H1 (cell line): ENCODE data around the gene PKM. TPM values are rescaled to one million over a fixed set of nuclear protein-coding genes. Genes with fewer than 3 reads are reported as not detected.

ENCODE experiments used
- CTCF ChIA-PET: fragments of 300-600 bp; sonication (Branson Sonifier 250); formaldehyde crosslinking; loops from one replicate; lab custom pipeline; 2021; ENCODE audit not compliant: partially characterized antibody; lab: Charles Lee
- POLR2A ChIA-PET: fragments of 300-600 bp; sonication (Branson Sonifier 250); formaldehyde crosslinking; loops from one replicate; lab custom pipeline; 2021; ENCODE audit warnings: inconsistent platforms; ENCODE audit not compliant: partially characterized antibody; lab: Charles Lee
- DNase-seq, 2 experiments: peaks; one replicate each; pipeline versions ENCODE4 v3.0.0 to v3.0.0-alpha.2; 2010 to 2022; ENCODE audit warnings: low spot score in 2 of 2, low read depth in 1 of 2, mixed read lengths in 1 of 2
- FAIRE-seq: peaks from 2 replicates; lab custom pipeline; 2011; peaks lifted over from hg19 to GRCh38; lab: Jason Lieb, UNC
- H2AFZ ChIP-seq: 2 replicates; pipeline ENCODE4 v1.8.1; 2012; ENCODE audit warnings: low read length, inconsistent platforms
- H2AK5ac ChIP-seq: 2 replicates; pipeline ENCODE4 v1.6.1; 2013; ENCODE audit warnings: low read depth, low read length
- H2BK120ac ChIP-seq: replicated peaks from 2 replicates; pipeline ENCODE3; 2013; ENCODE audit warnings: low read depth, low read length, inconsistent platforms
- H2BK12ac ChIP-seq: 2 replicates; pipeline ENCODE4 v1.6.1; 2013; ENCODE audit warnings: low read depth, low read length
- H2BK15ac ChIP-seq: 2 replicates; pipeline ENCODE4 v1.6.1; 2013; ENCODE audit warnings: low read length
- H2BK20ac ChIP-seq: 2 replicates; pipeline ENCODE4 v1.6.1; 2013; ENCODE audit warnings: low read length
- H2BK5ac ChIP-seq: 2 replicates; pipeline ENCODE4 v1.6.1; 2013; ENCODE audit warnings: low read depth, low read length
- H3K14ac ChIP-seq: 2 replicates; pipeline ENCODE4 v1.6.1; 2013; ENCODE audit warnings: inconsistent platforms; ENCODE audit not compliant: insufficient read length
- H3K18ac ChIP-seq: 2 replicates; pipeline ENCODE4 v1.6.1; 2013; ENCODE audit warnings: low read length; ENCODE audit errors: extremely low read depth
- H3K23ac ChIP-seq: 2 replicates; pipeline ENCODE4 v1.6.1; 2013; ENCODE audit warnings: inconsistent platforms; ENCODE audit not compliant: insufficient read length
- H3K23me2 ChIP-seq: 2 replicates; pipeline ENCODE4 v1.6.1; 2013; ENCODE audit warnings: low read depth, low read length
- H3K27ac ChIP-seq: 2 replicates; pipeline ENCODE4 v1.6.1; 2011; ENCODE audit warnings: low read depth, low read length, inconsistent platforms
- H3K27me3 ChIP-seq, 4 experiments: replicated peaks in 1 of 4; 1 replicate in 1 of 4; 2 replicates in 3 of 4; pipeline versions ENCODE4 v1.6.1 to v1.8.1; 2011 to 2013; ENCODE audit warnings: low read length in 3 of 4, mild to moderate bottlenecking in 3 of 4, inconsistent platforms in 2 of 4, mixed read lengths in 2 of 4, moderate library complexity in 1 of 4; ENCODE audit not compliant: control insufficient read depth in 3 of 4, insufficient read depth in 3 of 4; ENCODE audit errors: extremely low read depth in 1 of 4
- H3K36me3 ChIP-seq, 4 experiments: 2 replicates each; pipeline versions ENCODE4 v1.6.1 to v1.8.1; 2011 to 2013; ENCODE audit warnings: mild to moderate bottlenecking in 4 of 4, low read length in 3 of 4, moderate library complexity in 2 of 4, control low read depth in 1 of 4, inconsistent platforms in 1 of 4; ENCODE audit not compliant: insufficient read depth in 4 of 4, control insufficient read depth in 2 of 4
- H3K4ac ChIP-seq: replicated peaks from 2 replicates; pipeline ENCODE3; 2013; ENCODE audit warnings: low read length, low read depth, mixed read lengths, inconsistent platforms; ENCODE audit not compliant: insufficient read length
- H3K4me1 ChIP-seq, 4 experiments: replicated peaks in 1 of 4; 1 replicate in 1 of 4; 2 replicates in 3 of 4; pipeline versions ENCODE4 v1.6.1 to v1.8.1; 2011 to 2013; ENCODE audit warnings: low read length in 3 of 4, inconsistent platforms in 2 of 4, mixed read lengths in 1 of 4; ENCODE audit not compliant: insufficient read depth in 4 of 4, control insufficient read depth in 3 of 4
- H3K4me2 ChIP-seq, 2 experiments: 2 replicates each; pipeline versions ENCODE4 v1.6.1 to v1.8.1; 2011 to 2013; ENCODE audit warnings: low read depth in 2 of 2, low read length in 2 of 2, control low read depth in 1 of 2, inconsistent platforms in 1 of 2, mild to moderate bottlenecking in 1 of 2; ENCODE audit not compliant: insufficient read depth in 1 of 2
- H3K4me3 ChIP-seq, 4 experiments: fragments of 200-600, 300-600 bp in 1 of 4; sonication (generic), shearing (Covaris generic), sonication (Bioruptor Twin) in 1 of 4; 2 replicates each; pipeline versions ENCODE4 v1.5.1 to v1.8.1; 2011 to 2016; ENCODE audit warnings: low read length in 4 of 4, low read depth in 3 of 4, control low read depth in 2 of 4, inconsistent platforms in 2 of 4, mild to moderate bottlenecking in 2 of 4, mixed read lengths in 1 of 4, moderate library complexity in 1 of 4; ENCODE audit not compliant: insufficient read depth in 2 of 4; ENCODE audit errors: extremely low read depth in 1 of 4
- H3K56ac ChIP-seq: replicated peaks from 2 replicates; pipeline ENCODE3; 2013; ENCODE audit warnings: low read depth, mild to moderate bottlenecking, mixed read lengths, low read length, inconsistent platforms; ENCODE audit not compliant: insufficient read length
- H3K79me1 ChIP-seq: 2 replicates; pipeline ENCODE4 v1.6.1; 2013; ENCODE audit warnings: low read depth, low read length, control low read depth
- H3K79me2 ChIP-seq, 2 experiments: 2 replicates each; pipeline versions ENCODE4 v1.6.1 to v1.8.1; 2012 to 2013; ENCODE audit warnings: low read length in 2 of 2, mild to moderate bottlenecking in 2 of 2, inconsistent platforms in 1 of 2; ENCODE audit not compliant: insufficient read depth in 2 of 2, control insufficient read depth in 1 of 2
- H3K9ac ChIP-seq, 4 experiments: replicated peaks in 1 of 4; 1 replicate in 1 of 4; 2 replicates in 3 of 4; pipeline versions ENCODE4 v1.6.1 to v1.8.1; 2011 to 2013; ENCODE audit warnings: low read depth in 3 of 4, low read length in 3 of 4, control low read depth in 2 of 4, mild to moderate bottlenecking in 2 of 4, moderate library complexity in 2 of 4, inconsistent platforms in 1 of 4; ENCODE audit errors: extremely low read depth in 1 of 4
- H3K9me3 ChIP-seq, 2 experiments: 2 replicates each; pipeline versions ENCODE4 v1.6.1 to v1.8.1; 2012 to 2013; ENCODE audit warnings: mild to moderate bottlenecking in 2 of 2, moderate library complexity in 2 of 2, control low read depth in 1 of 2, inconsistent platforms in 1 of 2, low read depth in 1 of 2, low read length in 1 of 2, mixed read lengths in 1 of 2; ENCODE audit not compliant: insufficient read depth in 2 of 2
- H4K20me1 ChIP-seq, 2 experiments: replicated peaks in 1 of 2; 2 replicates each; pipeline versions ENCODE3 to v1.8.1; 2011 to 2013; ENCODE audit warnings: inconsistent platforms in 2 of 2, low read length in 2 of 2, mild to moderate bottlenecking in 1 of 2; ENCODE audit not compliant: insufficient read depth in 2 of 2, control insufficient read depth in 1 of 2
- H4K5ac ChIP-seq: 2 replicates; pipeline ENCODE4 v1.6.1; 2013; ENCODE audit warnings: low read length, low read depth, mixed read lengths, inconsistent platforms; ENCODE audit not compliant: insufficient read length
- H4K8ac ChIP-seq: 2 replicates; pipeline ENCODE4 v1.8.0; 2013; ENCODE audit warnings: mild to moderate bottlenecking, moderate library complexity, low read length, inconsistent platforms; ENCODE audit not compliant: insufficient read depth; ENCODE audit errors: extremely low read depth
- H4K91ac ChIP-seq: replicated peaks from 2 replicates; pipeline ENCODE3; 2013; ENCODE audit warnings: low read length, mixed read lengths, inconsistent platforms; ENCODE audit not compliant: insufficient read length
- BACH1 ChIP-seq: IDR thresholded peaks from 2 replicates; pipeline ENCODE4 v1.6.1; 2012; ENCODE audit warnings: low read length, improper control_type of control experiment
- EGR1 ChIP-seq: IDR thresholded peaks from 2 replicates; pipeline ENCODE4 v1.6.1; 2011; ENCODE audit warnings: low read depth, low read length, borderline replicate concordance
- JUND ChIP-seq: IDR thresholded peaks from 2 replicates; pipeline ENCODE4 v1.6.1; 2011; ENCODE audit warnings: mild to moderate bottlenecking, improper control_type of control experiment, low read length
- KDM5A ChIP-seq: fragments of 200-600 bp; IDR thresholded peaks from 2 replicates; pipeline ENCODE4 v1.7.1; 2012; ENCODE audit warnings: mild to moderate bottlenecking, low read length, inconsistent platforms, mixed read lengths
- MAFK ChIP-seq: IDR thresholded peaks from 2 replicates; pipeline ENCODE4 v1.6.1; 2012; ENCODE audit warnings: low read depth, mild to moderate bottlenecking, improper control_type of control experiment, low read length
- POLR2AphosphoS5 ChIP-seq: IDR thresholded peaks from 2 replicates; pipeline ENCODE4 v1.6.1; 2011; ENCODE audit warnings: low read depth, low read length
- TAF1 ChIP-seq: IDR thresholded peaks from 2 replicates; pipeline ENCODE4 v1.6.1; 2011; ENCODE audit warnings: mild to moderate bottlenecking, low read depth, low read length
- TBP ChIP-seq: IDR thresholded peaks from 2 replicates; pipeline ENCODE4 v1.6.1; 2011; ENCODE audit warnings: low read depth, low read length, improper control_type of control experiment
- TCF12 ChIP-seq: IDR thresholded peaks from 2 replicates; pipeline ENCODE4 v1.6.1; 2011; ENCODE audit warnings: low read depth, mild to moderate bottlenecking, low read length
- WGBS, 2 experiments: shearing (Covaris generic) in 1 of 2; methylation state at CpG; one replicate each; pipeline versions ENCODE4 v1.1.6 to v1.1.7; 2013 to 2015; ENCODE audit warnings: low lambda C conversion rate in 2 of 2, mixed read lengths in 2 of 2, inconsistent platforms in 1 of 2, low coverage in 1 of 2, missing lambda C conversion rate in 1 of 2; ENCODE audit not compliant: insufficient replicate concordance in 2 of 2, insufficient coverage in 1 of 2, insufficient read length in 1 of 2; ENCODE audit errors: extremely low coverage in 1 of 2, missing lambda C conversion rate in 1 of 2; 5-methylcytosine and 5-hydroxymethylcytosine counted together
- polyA plus RNA-seq, 7 experiments: library from polyadenylated mRNA; depleted of rRNA in 3 of 7; stranded (reverse) in 5 of 7; unstranded in 2 of 7; fragments of >200 nt in 5 of 7; fragments of 200-250 nt in 2 of 7; gene quantifications; 1 replicate in 5 of 7; 2 replicates in 1 of 7; 4 replicates in 1 of 7; pipeline versions ENCODE4 v1.2.1 to v1.2.3, GENCODE V29; 2011 to 2013; ENCODE audit warnings: missing spikeins in 2 of 7, mixed read lengths in 2 of 7
- total RNA-seq: library from RNA; stranded (reverse); fragmentation: NEBNext Ultra II Directional; extraction: Animal tissue kit (Norgen Biotek cat#: 25700); gene quantifications from 2 replicates; pipeline ENCODE4 v1.2.1, GENCODE V29; 2021
- TF ChIP-seq, protein P1 (sequence below): IDR thresholded peaks from 2 replicates; pipeline ENCODE4 v1.6.1; 2012; ENCODE audit warnings: inconsistent platforms

The PKM gene
- total and polyA plus RNA-seq, 2 of the 8 experiments (the other 6 are each of a cell fraction or from before 2014, with no cell fraction given): 780 to 856 TPM

DNA sequence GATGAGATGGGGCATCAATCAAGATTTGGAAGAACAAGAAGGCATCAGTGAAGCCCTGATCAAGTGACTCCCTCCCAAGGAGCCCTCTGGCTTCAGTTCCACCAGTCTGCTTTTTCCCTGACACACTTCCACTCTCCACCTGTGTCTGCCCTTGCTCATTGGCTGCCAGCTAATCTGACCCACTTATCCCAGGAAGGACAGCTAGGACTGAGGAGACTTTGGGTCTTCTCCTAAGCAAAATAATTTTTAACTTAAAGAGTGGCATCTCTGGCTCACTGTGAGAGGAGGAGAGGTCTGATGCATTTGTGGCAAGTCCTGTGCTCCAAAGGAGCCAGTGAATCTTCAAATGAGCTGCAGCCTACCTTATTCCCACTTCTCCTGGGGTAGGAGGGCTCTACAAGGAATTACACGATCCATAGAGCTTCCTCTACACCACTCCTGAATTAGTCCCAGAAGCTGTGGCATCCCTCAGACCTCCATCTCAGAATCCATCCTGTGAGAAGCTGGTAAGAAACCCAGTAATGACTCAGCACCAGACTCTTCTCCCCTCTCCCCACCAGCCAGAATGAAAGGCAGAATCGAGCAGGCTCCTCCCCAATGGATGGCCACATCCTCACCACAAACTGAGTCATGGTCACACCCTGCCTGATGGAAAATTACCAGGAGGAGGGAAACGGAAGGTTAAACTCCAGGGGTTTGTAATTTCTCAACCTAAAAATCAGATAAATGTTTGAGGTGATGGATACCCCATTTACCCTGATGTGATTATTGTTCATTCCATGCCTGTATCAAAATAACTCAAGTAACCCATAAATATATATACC, 6.3 kb upstream of the PKM start:
- Histone ChIP-seq H3K27me3 (peaks cover 20 to 85% (median 55%) of the 10 kb centered on the region in 4 experiments), H3K4me1 (peaks cover 2 to 7% (median 4%) of the 10 kb centered on the region in 4 experiments; a peak in 4 of 7 replicates), H2AK5ac (peak overlapping the region; percentile 54; the same call in 1 of the 2 replicates), H3K18ac (no peak overlapping the region; the same call in 1 of the 2 replicates), H3K4me2 (peak overlapping the region; percentile 36 to 48), H3K9me3 (no peaks in the 10 kb centered on the region), H4K8ac (no peak overlapping the region), H2BK12ac (peak overlapping the region; percentile 62), H3K79me2 (no peaks in the 10 kb centered on the region), H3K14ac (no peak overlapping the region), H3K27ac (no peak overlapping the region), H3K56ac (no peak overlapping the region), H3K23ac (no peak overlapping the region), H3K4me3 (peak overlapping the region in 1 of 4 experiments; percentile 12; a peak in 1 of 8 replicates), H2BK15ac (no peak overlapping the region), H3K4ac (no peak overlapping the region), H2BK20ac (no peak overlapping the region; the same call in 1 of the 2 replicates), H2AFZ (no peak overlapping the region), H4K20me1 (peaks cover 4 to 5% of the 10 kb centered on the region in 2 experiments), H2BK5ac (peak overlapping the region; percentile 89), H3K79me1 (no peaks in the 10 kb centered on the region), H4K91ac (peak overlapping the region; percentile 29), H3K23me2 (no peaks in the 10 kb centered on the region), H3K9ac (peak overlapping the region in 1 of 4 experiments; percentile 42; a peak in 4 of 7 replicates), H3K36me3 (peaks cover 3 to 20% (median 14%) of the 10 kb centered on the region in 4 experiments; a peak in 6 of 8 replicates), H4K5ac (no peak overlapping the region), H2BK120ac (peak overlapping the region; percentile 65)
- WGBS, 2 experiments: 57% methylated on average over 3 of the region's 3 CpGs; no CpG with 5 or more reads in 1 of the 2 experiments
- CTCF ChIA-PET: interaction anchor here (0.6 to 4.7 kb wide), 3 partner anchors 9 to 64 kb away, joined by 3 to 29 read pairs (median 3); no protein-coding TSS in a partner anchor
- no peak for FAIRE-seq
- POLR2A ChIA-PET: interaction anchor here (0.6 to 2.1 kb wide), 8 partner anchors 10 to 40 kb away, joined by 3 to 9 read pairs (median 3); partner anchors contain the start of gene GRAMD2A
- TF ChIP-seq TCF12 (no peak), JUND (peak; percentile 27; the same call in 1 of the 2 replicates), EGR1 (no peak), KDM5A (no peak), MAFK (peak; percentile 88), TBP (peak; percentile 40; the same call in 1 of the 2 replicates), BACH1 (peak; percentile 97), POLR2AphosphoS5 (no peak), TAF1 (peak; percentile 57; the same call in 1 of the 2 replicates)
- TF ChIP-seq, protein P1, sequence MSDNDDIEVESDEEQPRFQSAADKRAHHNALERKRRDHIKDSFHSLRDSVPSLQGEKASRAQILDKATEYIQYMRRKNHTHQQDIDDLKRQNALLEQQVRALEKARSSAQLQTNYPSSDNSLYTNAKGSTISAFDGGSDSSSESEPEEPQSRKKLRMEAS: no peak
- peak in 1 of 2 experiments; percentile 43 for DNase-seq
